SK-N-MC (cell line): ENCODE data around the gene LMTK2.

Source experiments
- EZH2 ChIP-seq: fragments of 200-600 bp; sonication (generic); IDR thresholded peaks from one replicate; pipeline ENCODE4 v1.6.1; 2017; ENCODE audit warnings: antibody characterized with exemption
- FOXP2 ChIP-seq: optimal IDR thresholded peaks from 2 replicates; pipeline ENCODE3; 2011; ENCODE audit warnings: mild to moderate bottlenecking, moderate library complexity; ENCODE audit not compliant: insufficient read depth; ENCODE audit errors: extremely low read length, control extremely low read depth
- POLR2AphosphoS5 ChIP-seq: IDR thresholded peaks from 2 replicates; pipeline ENCODE4 v1.6.1; 2012; ENCODE audit warnings: mild to moderate bottlenecking, low read depth, low read length, borderline replicate concordance

DNA sequence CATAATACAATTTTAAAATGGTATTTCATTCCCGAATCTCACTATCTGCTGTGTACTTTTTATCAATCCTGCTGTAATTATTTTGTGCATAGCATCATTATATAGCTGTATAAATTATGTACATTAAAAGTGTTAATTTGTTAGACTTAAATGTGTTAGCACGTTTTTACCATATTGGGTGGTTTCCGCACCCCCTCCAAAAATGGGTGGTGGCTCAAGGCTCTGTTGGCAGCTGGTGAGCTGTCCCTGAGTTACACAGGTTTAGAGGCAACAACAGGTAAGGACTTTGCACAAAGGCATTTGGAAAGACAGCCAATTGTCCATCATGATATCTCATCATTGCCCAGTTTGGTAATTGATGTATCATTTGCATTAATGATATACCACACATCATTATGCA lies 18.6 kb upstream of the LMTK2 start:
- TF ChIP-seq POLR2AphosphoS5 (no peak), EZH2 (no peak), FOXP2 (no peak)
